GM12873 (cell line): ENCODE measurements around the gene COL27A1.

ENCODE experiments used
- CTCF ChIP-seq: IDR thresholded peaks from 2 replicates; pipeline ENCODE4 v1.5.1; 2012; ENCODE audit warnings: low read depth, mild to moderate bottlenecking, moderate library complexity, low read length, control low read depth; ENCODE audit not compliant: insufficient read depth; ENCODE audit errors: missing control alignments

The COL27A1 gene

GRCh38 chr9:114171500-114171899 lies 16.2 kb downstream of the COL27A1 start:
- no peak for TF ChIP-seq CTCF

GRCh38 chr9:114172981-114173833 lies 17.9 kb downstream of the COL27A1 start:
- no peak for TF ChIP-seq CTCF

GRCh38 chr9:114174557-114174875 lies 19.2 kb downstream of the COL27A1 start:
- no peak for TF ChIP-seq CTCF

GRCh38 chr9:114174876-114175771 lies 19.8 kb downstream of the COL27A1 start:
- TF ChIP-seq CTCF = no peak

GRCh38 chr9:114176624-114177291 lies 21.4 kb downstream of the COL27A1 start:
- TF ChIP-seq CTCF = no peak

- TF ChIP-seq CTCF = no peak
Measured at GRCh38 chr9:114177423-114178064, 22.2 kb downstream of the COL27A1 start.
